Liver (tissue), 9 donors: Measurements from ENCODE around the gene TNFRSF12A. TPM values are rescaled to one million over a fixed set of nuclear protein-coding genes. Genes with fewer than 3 reads are reported as not detected.

Experiments
- DNase-seq: peaks from one replicate; pipeline ENCODE4 v3.0.0-alpha.2; 2017; ENCODE audit warnings: low spot score
- H3K27ac ChIP-seq, 2 donors: one replicate each; pipeline ENCODE4 v1.7.0; 2013; ENCODE audit warnings: inconsistent platforms in 2 of 2, low read length in 2 of 2, control low read depth in 1 of 2, low read depth in 1 of 2, mild to moderate bottlenecking in 1 of 2
- H3K27me3 ChIP-seq, 4 donors: one replicate each; pipeline versions ENCODE4 v1.6.1 to v1.7.0; 2013; ENCODE audit warnings: low read length in 3 of 4, inconsistent platforms in 1 of 4, mild to moderate bottlenecking in 1 of 4, moderate library complexity in 1 of 4; ENCODE audit not compliant: control insufficient read depth in 4 of 4, insufficient read depth in 4 of 4
- H3K36me3 ChIP-seq, 4 donors: one replicate each; pipeline versions ENCODE4 v1.6.1 to v1.7.0; 2013; ENCODE audit warnings: low read length in 3 of 4, mild to moderate bottlenecking in 3 of 4, low read depth in 1 of 4, moderate library complexity in 1 of 4; ENCODE audit not compliant: control insufficient read depth in 4 of 4, insufficient read depth in 3 of 4
- H3K4me1 ChIP-seq, 4 donors: one replicate each; pipeline versions ENCODE4 v1.6.1 to v1.7.0; 2013; ENCODE audit warnings: low read length in 3 of 4, mild to moderate bottlenecking in 3 of 4, moderate library complexity in 1 of 4; ENCODE audit not compliant: control insufficient read depth in 4 of 4, insufficient read depth in 4 of 4
- H3K4me3 ChIP-seq, 3 donors: one replicate each; pipeline versions ENCODE4 v1.6.1 to v1.7.0; 2013; ENCODE audit warnings: low read length in 3 of 3, control low read depth in 1 of 3, low read depth in 1 of 3, mild to moderate bottlenecking in 1 of 3
- H3K9ac ChIP-seq, 2 donors: one replicate each; pipeline ENCODE4 v1.7.0; 2013; ENCODE audit warnings: low read length in 2 of 2, mild to moderate bottlenecking in 2 of 2, moderate library complexity in 2 of 2, control low read depth in 1 of 2, low read depth in 1 of 2
- H3K9me3 ChIP-seq, 4 donors: one replicate each; pipeline versions ENCODE4 v1.6.1 to v1.7.0; 2013; ENCODE audit warnings: low read length in 3 of 4; ENCODE audit not compliant: control insufficient read depth in 4 of 4
- ATF3 ChIP-seq: IDR thresholded peaks from 2 replicates; pipeline ENCODE4 v1.6.1; 2016; ENCODE audit warnings: antibody characterized with exemption
- CTCF ChIP-seq: fragments of 150-350 bp; IDR thresholded peaks from 2 replicates; pipeline ENCODE4 v1.5.1; 2017; ENCODE audit warnings: improper control_type of control experiment, low read depth, low read length; ENCODE audit not compliant: missing input control
- EGR1 ChIP-seq, 2 donors: IDR thresholded peaks; 2 replicates each; pipeline ENCODE4 v1.6.1; 2016 to 2018; ENCODE audit warnings: antibody characterized with exemption in 2 of 2, low read depth in 2 of 2
- FOXA1 ChIP-seq: IDR thresholded peaks from 2 replicates; pipeline ENCODE4 v1.6.1; 2016; ENCODE audit warnings: antibody characterized with exemption
- FOXA2 ChIP-seq: IDR thresholded peaks from 2 replicates; pipeline ENCODE4 v1.6.1; 2016; ENCODE audit warnings: antibody characterized with exemption
- GABPA ChIP-seq, 2 donors: IDR thresholded peaks in 1 of 2; conservative IDR thresholded peaks in 1 of 2; 2 replicates each; pipeline ENCODE4 v1.6.1; 2016; ENCODE audit warnings: antibody characterized with exemption in 2 of 2, mild to moderate bottlenecking in 1 of 2, moderate library complexity in 1 of 2
- HNF4A ChIP-seq, 2 donors: conservative IDR thresholded peaks; 2 replicates each; pipeline ENCODE4 v1.6.1; 2016; ENCODE audit warnings: antibody characterized with exemption in 2 of 2, mild to moderate bottlenecking in 2 of 2
- HNF4G ChIP-seq: IDR thresholded peaks from 2 replicates; pipeline ENCODE4 v1.6.1; 2016; ENCODE audit warnings: antibody characterized with exemption
- JUND ChIP-seq, 2 donors: IDR thresholded peaks; 2 replicates each; pipeline ENCODE4 v1.6.1; 2016; ENCODE audit warnings: antibody characterized with exemption in 2 of 2
- MAX ChIP-seq: IDR thresholded peaks from 2 replicates; pipeline ENCODE4 v1.6.1; 2016; ENCODE audit warnings: antibody characterized with exemption
- NR2F2 ChIP-seq: IDR thresholded peaks from 2 replicates; pipeline ENCODE4 v1.6.1; 2016; ENCODE audit warnings: antibody characterized with exemption
- RAD21 ChIP-seq, 2 donors: IDR thresholded peaks; 2 replicates each; pipeline ENCODE4 v1.6.1; 2016; ENCODE audit warnings: antibody characterized with exemption in 2 of 2, mild to moderate bottlenecking in 2 of 2
- REST ChIP-seq: IDR thresholded peaks from 2 replicates; pipeline ENCODE4 v1.6.1; 2016; ENCODE audit warnings: antibody characterized with exemption, mild to moderate bottlenecking
- RXRA ChIP-seq, 2 donors: IDR thresholded peaks; 2 replicates each; pipeline ENCODE4 v1.6.1; 2017 to 2018; ENCODE audit warnings: antibody characterized with exemption in 2 of 2, mild to moderate bottlenecking in 1 of 2
- SP1 ChIP-seq: IDR thresholded peaks from 2 replicates; pipeline ENCODE4 v1.6.1; 2018; ENCODE audit warnings: antibody characterized with exemption, mild to moderate bottlenecking
- TAF1 ChIP-seq: conservative IDR thresholded peaks from 2 replicates; pipeline ENCODE4 v1.6.1; 2016; ENCODE audit warnings: antibody characterized with exemption, mild to moderate bottlenecking
- YY1 ChIP-seq: IDR thresholded peaks from 2 replicates; pipeline ENCODE4 v1.6.1; 2016; ENCODE audit warnings: antibody characterized with exemption, mild to moderate bottlenecking
- WGBS: extraction: QIAGEN DNeasy Blood & Tissue Kit; methylation state at CpG from one replicate; pipeline ENCODE4 v1.1.7; 2013; 5-methylcytosine and 5-hydroxymethylcytosine counted together
- polyA plus RNA-seq, 2 donors: library from polyadenylated mRNA; stranded (reverse) in 1 of 2; unstranded in 1 of 2; fragments of 200-250 nt in 1 of 2; fragments of >200 nt in 1 of 2; fragmentation: Nextera tagmentation in 1 of 2; extraction: Ambion mirVana in 1 of 2; gene quantifications; one replicate each; pipeline versions ENCODE4 v1.2.1 to v1.2.3, GENCODE V29; 2013 to 2015
- total RNA-seq, 2 donors: library from RNA; depleted of rRNA; stranded (reverse); fragments of >200 nt; gene quantifications; one replicate each; pipeline ENCODE4 v1.2.3, GENCODE V29; 2014
- TF ChIP-seq, protein P1 (sequence below): IDR thresholded peaks from 2 replicates; pipeline ENCODE4 v1.6.1; 2016; ENCODE audit warnings: antibody characterized with exemption
- donor health status: healthy.
- donor health status: healthy.
- donor health status: healthy.
- donor health status: healthy.
- donor health status: healthy.

Gene TNFRSF12A
- total and polyA plus RNA-seq, 4 donors = 7.9 to 35.5 (median 9.1) TPM

DNA sequence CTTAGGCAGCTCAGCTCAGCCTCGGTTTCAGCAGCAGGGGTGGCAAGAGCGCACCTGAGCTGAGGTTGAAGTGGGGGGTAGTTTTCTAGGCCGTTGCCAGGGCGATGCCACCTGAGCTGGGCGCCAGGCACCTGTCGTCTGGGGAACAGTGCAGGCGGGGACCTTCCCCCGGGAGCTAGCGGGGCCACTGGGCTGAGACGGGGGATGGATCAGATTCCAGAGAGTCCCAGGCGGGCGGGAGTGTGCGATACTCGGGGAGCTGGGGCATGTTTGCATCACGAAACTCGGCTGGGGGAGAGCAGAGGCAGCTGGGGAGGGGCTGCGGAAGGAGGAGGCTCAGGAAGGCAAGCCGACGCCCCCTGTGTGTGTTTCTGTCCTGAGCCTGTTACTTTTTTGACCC is 7.9 kb upstream of the TNFRSF12A start:
- H3K9ac ChIP-seq = no peak overlapping the region
- 59% methylated on average over 19 of the region's 19 CpGs for WGBS
- no peaks in the 10 kb centered on the region for H3K27me3 ChIP-seq
- H3K9me3 ChIP-seq = no peaks in the 10 kb centered on the region
- H3K27ac ChIP-seq = no peak overlapping the region
- H3K4me1 ChIP-seq = peaks cover 12 to 38% (median 22%) of the 10 kb centered on the region in 4 donors
- no peak overlapping the region for H3K4me3 ChIP-seq
- TF ChIP-seq NR2F2 = no peak
- no peak for TF ChIP-seq EGR1 (IDR thresholded peaks at IDR 0.05; ENCODE audit: low read depth in 2 of 2)
- TF ChIP-seq REST = no peak
- no peak for TF ChIP-seq GABPA (IDR thresholded peaks at IDR 0.05 in 1 of 2, conservative IDR thresholded peaks at IDR 0.05 in 1 of 2)
- no peak for TF ChIP-seq FOXA2
- no peak for TF ChIP-seq CTCF
- no peak for TF ChIP-seq ATF3
- TF ChIP-seq RXRA (IDR thresholded peaks at IDR 0.05) = no peak
- TF ChIP-seq MAX = no peak
- TF ChIP-seq YY1 = no peak
- TF ChIP-seq TAF1 = no peak
- TF ChIP-seq JUND (IDR thresholded peaks at IDR 0.05) = no peak
- no peak for TF ChIP-seq HNF4G
- TF ChIP-seq HNF4A (conservative IDR thresholded peaks at IDR 0.05) = no peak
- no peak for TF ChIP-seq RAD21 (IDR thresholded peaks at IDR 0.05)
- no peak for TF ChIP-seq SP1
- no peaks in the 10 kb centered on the region for H3K36me3 ChIP-seq
- no peak for DNase-seq

DNA sequence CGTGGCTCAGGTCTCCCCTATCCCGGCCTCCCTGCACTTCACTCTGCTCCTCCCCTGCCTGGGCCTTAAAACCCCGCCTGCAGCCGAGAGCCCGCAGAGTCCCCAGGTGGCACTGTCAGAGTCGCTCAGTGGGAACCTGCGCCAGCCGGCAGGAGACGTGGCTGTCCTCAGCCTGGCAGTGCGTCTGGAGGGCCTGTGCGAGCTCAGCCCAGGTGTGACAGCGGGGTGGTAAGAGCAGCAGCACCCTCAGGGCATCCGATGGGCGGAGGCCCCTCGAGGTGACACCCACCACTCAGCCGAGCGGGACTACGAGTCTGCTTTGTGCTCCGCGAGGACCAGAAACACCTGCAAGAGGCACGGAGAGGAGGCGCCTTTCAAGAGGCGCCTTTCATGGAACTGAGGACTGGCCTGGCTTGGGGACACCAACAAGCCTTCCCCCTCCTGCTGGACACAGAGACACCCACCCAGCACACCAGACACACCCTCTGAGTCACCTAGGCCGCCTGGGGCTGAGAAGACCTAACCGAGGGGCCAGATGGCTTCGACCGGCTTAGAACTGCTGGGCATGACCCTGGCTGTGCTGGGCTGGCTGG is 7.2 kb upstream of the TNFRSF12A start, which contains the start of gene CLDN9:
CLDN9 (plus strand) TSS at position 96 of the 593 bp plus-strand sequence; CDS start at position 536, 440 bp downstream.
- H3K36me3 ChIP-seq = no peaks in the 10 kb centered on the region
- TF ChIP-seq YY1 = no peak
- TF ChIP-seq, protein P1, sequence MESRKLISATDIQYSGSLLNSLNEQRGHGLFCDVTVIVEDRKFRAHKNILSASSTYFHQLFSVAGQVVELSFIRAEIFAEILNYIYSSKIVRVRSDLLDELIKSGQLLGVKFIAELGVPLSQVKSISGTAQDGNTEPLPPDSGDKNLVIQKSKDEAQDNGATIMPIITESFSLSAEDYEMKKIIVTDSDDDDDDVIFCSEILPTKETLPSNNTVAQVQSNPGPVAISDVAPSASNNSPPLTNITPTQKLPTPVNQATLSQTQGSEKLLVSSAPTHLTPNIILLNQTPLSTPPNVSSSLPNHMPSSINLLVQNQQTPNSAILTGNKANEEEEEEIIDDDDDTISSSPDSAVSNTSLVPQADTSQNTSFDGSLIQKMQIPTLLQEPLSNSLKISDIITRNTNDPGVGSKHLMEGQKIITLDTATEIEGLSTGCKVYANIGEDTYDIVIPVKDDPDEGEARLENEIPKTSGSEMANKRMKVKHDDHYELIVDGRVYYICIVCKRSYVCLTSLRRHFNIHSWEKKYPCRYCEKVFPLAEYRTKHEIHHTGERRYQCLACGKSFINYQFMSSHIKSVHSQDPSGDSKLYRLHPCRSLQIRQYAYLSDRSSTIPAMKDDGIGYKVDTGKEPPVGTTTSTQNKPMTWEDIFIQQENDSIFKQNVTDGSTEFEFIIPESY = no peak
- TF ChIP-seq ATF3 = no peak
- no peak for TF ChIP-seq RXRA (IDR thresholded peaks at IDR 0.05)
- TF ChIP-seq GABPA (IDR thresholded peaks at IDR 0.05 in 1 of 2, conservative IDR thresholded peaks at IDR 0.05 in 1 of 2) = no peak
- TF ChIP-seq HNF4G = no peak
- no peak for TF ChIP-seq HNF4A (conservative IDR thresholded peaks at IDR 0.05)
- TF ChIP-seq RAD21 (IDR thresholded peaks at IDR 0.05) = no peak
- TF ChIP-seq FOXA1 = no peak
- TF ChIP-seq JUND (IDR thresholded peaks at IDR 0.05) = no peak
- no peak for TF ChIP-seq EGR1 (IDR thresholded peaks at IDR 0.05; ENCODE audit: low read depth in 2 of 2)
- no peak within 1 kb of the TSS for H3K27ac ChIP-seq
- no peaks in the 10 kb centered on the region for H3K9me3 ChIP-seq
- peaks cover 5 to 31% (median 17%) of the 10 kb centered on the region in 4 donors for H3K4me1 ChIP-seq
- WGBS = 64% methylated on average over 27 of the region's 27 CpGs
- H3K9ac ChIP-seq = no peak within 1 kb of the TSS
- no peaks in the 10 kb centered on the region for H3K27me3 ChIP-seq
- H3K4me3 ChIP-seq = no peak within 1 kb of the TSS
- no peak for DNase-seq
